Activated CD8-positive, alpha-beta T cell treated with anti-CD3 and anti-CD28 coated beads for 36 hours (primary cell): ENCODE results near the gene EPHB6. TPM values are rescaled to one million over a fixed set of nuclear protein-coding genes. Genes with fewer than 3 reads are reported as not detected.

ENCODE experiments used
- ATAC-seq: fragments of 200-7000 bp; cut with Tn5 transposase; one replicate; pipeline ENCODE4 v1.10.0; 2021; ENCODE audit warnings: mild to moderate bottlenecking, moderate library complexity
- CTCF ChIA-PET: fragments of 350-600 bp; sonication (Branson Sonifier 250); formaldehyde crosslinking; loops from one replicate; lab custom pipeline; 2021; ENCODE audit warnings: antibody characterized with exemption; lab: Charles Lee
- POLR2A ChIA-PET: fragments of 350-600 bp; sonication (Branson Sonifier 250); formaldehyde crosslinking; loops from one replicate; lab custom pipeline; 2021; ENCODE audit warnings: antibody characterized with exemption; lab: Charles Lee
- DNase-seq: peaks from one replicate; pipeline ENCODE4 v3.0.0-alpha.2; 2020
- H3K27ac Mint-ChIP-seq: one replicate; pipeline ENCODE4 v1.8.0; 2021; ENCODE audit warnings: mild to moderate bottlenecking, mixed read lengths
- H3K27me3 Mint-ChIP-seq: one replicate; pipeline ENCODE4 v1.8.0; 2021; ENCODE audit warnings: mixed read lengths
- H3K36me3 Mint-ChIP-seq: one replicate; pipeline ENCODE4 v1.8.0; 2021; ENCODE audit warnings: low read depth, mixed read lengths
- H3K4me1 Mint-ChIP-seq: one replicate; pipeline ENCODE4 v1.8.0; 2021; ENCODE audit warnings: low read depth, mixed read lengths
- H3K4me3 Mint-ChIP-seq: one replicate; pipeline ENCODE4 v1.8.0; 2021; ENCODE audit warnings: mild to moderate bottlenecking, moderate library complexity, mixed read lengths
- H3K9me3 Mint-ChIP-seq: one replicate; pipeline ENCODE4 v1.8.0; 2021; ENCODE audit warnings: mixed read lengths
- intact Hi-C: fragments of 100-400 bp; cut with micrococcal nuclease; formaldehyde crosslinking; loops from one replicate; pipeline ENCODE4 v1.10.0; 2022
- total RNA-seq, 2 experiments: library from RNA; stranded (reverse); gene quantifications; one replicate each; pipeline ENCODE4 v1.2.3, GENCODE V29; 2021
- TF ChIP-seq, protein P1 (sequence below): fragments of 200-600 bp; IDR thresholded peaks from one replicate; pipeline ENCODE4 v1.8.0; 2022; ENCODE audit warnings: antibody characterized with exemption, mild to moderate bottlenecking

Gene EPHB6
- total RNA-seq, 2 experiments from 2014 or later = 3.5 to 5.5 TPM

DNA sequence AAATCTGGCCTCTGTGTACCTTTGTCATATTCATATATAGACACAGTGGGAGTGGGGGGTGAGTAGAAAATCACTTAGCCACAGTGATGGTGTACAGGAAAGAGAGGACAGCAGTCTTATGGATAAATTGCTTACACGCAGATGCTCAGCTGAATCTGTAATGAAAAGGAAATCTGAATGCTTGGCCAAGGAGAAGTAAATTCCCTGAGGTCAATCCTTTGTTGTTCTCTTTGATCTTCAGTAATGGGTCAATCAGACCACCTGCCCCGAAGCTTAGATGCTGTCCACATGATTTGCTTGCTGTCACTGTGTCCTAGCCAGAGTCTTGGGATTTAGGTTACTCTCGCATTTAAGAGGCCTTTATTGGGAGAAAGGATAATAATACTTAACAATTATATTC, 18.4 kb upstream of the EPHB6 start:
- H3K4me3 Mint-ChIP-seq = no peak overlapping the region
- TF ChIP-seq, protein P1, sequence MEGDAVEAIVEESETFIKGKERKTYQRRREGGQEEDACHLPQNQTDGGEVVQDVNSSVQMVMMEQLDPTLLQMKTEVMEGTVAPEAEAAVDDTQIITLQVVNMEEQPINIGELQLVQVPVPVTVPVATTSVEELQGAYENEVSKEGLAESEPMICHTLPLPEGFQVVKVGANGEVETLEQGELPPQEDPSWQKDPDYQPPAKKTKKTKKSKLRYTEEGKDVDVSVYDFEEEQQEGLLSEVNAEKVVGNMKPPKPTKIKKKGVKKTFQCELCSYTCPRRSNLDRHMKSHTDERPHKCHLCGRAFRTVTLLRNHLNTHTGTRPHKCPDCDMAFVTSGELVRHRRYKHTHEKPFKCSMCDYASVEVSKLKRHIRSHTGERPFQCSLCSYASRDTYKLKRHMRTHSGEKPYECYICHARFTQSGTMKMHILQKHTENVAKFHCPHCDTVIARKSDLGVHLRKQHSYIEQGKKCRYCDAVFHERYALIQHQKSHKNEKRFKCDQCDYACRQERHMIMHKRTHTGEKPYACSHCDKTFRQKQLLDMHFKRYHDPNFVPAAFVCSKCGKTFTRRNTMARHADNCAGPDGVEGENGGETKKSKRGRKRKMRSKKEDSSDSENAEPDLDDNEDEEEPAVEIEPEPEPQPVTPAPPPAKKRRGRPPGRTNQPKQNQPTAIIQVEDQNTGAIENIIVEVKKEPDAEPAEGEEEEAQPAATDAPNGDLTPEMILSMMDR = no peak
- H3K36me3 Mint-ChIP-seq = no peaks in the 10 kb centered on the region
- no peaks in the 10 kb centered on the region for H3K27me3 Mint-ChIP-seq
- no peak for ATAC-seq
- no peaks in the 10 kb centered on the region for H3K9me3 Mint-ChIP-seq
- H3K4me1 Mint-ChIP-seq = peaks cover 7% of the 10 kb centered on the region
- DNase-seq = no peak
- CTCF ChIA-PET = interaction anchor here (1.2 to 2.2 kb wide), 8 partner anchors 9 to 166 kb away, joined by 3 to 16 read pairs (median 5); partner anchors contain the start of gene EPHB6
- intact Hi-C loops = no loop called here
- POLR2A ChIA-PET = interaction anchor here (0.8 kb wide), 1 partner anchor 46 kb away, joined by 4 read pairs; no protein-coding TSS in a partner anchor
- no peak overlapping the region for H3K27ac Mint-ChIP-seq

- Mint-ChIP-seq H3K9me3 (no peaks in the 10 kb centered on the region), H3K36me3 (no peaks in the 10 kb centered on the region), H3K27me3 (no peaks in the 10 kb centered on the region), H3K4me3 (no peak overlapping the region), H3K4me1 (peaks cover 7% of the 10 kb centered on the region), H3K27ac (no peak overlapping the region)
- CTCF ChIA-PET = interaction anchor here (0.5 to 0.8 kb wide), 2 partner anchors 27 to 169 kb away, joined by 3 read pairs; no protein-coding TSS in a partner anchor
- intact Hi-C loops = no loop called here
- POLR2A ChIA-PET = no interaction called here
- TF ChIP-seq, protein P1 = no peak
- ATAC-seq (no peak), DNase-seq (no peak)
These were observed 16.2 kb upstream of the EPHB6 start for GRCh38 chr7:142838461-142839213.

GRCh38 chr7:142842251-142842766, 12.6 kb upstream of the EPHB6 start:
- no peaks in the 10 kb centered on the region for H3K36me3 Mint-ChIP-seq
- DNase-seq (no peak), ATAC-seq (no peak)
- ChIA-PET POLR2A (interaction anchor here (1.8 kb wide), 1 partner anchor 24 kb away, joined by 4 read pairs; no protein-coding TSS in a partner anchor), CTCF (interaction anchor here (1.0 to 1.9 kb wide), 4 partner anchors 12 to 373 kb away, joined by 3 to 5 read pairs (median 4); no protein-coding TSS in a partner anchor)
- intact Hi-C loops = no loop called here
- no peak overlapping the region for H3K4me3 Mint-ChIP-seq
- H3K9me3 Mint-ChIP-seq = no peaks in the 10 kb centered on the region
- H3K27ac Mint-ChIP-seq = no peak overlapping the region
- no peaks in the 10 kb centered on the region for H3K4me1 Mint-ChIP-seq
- no peaks in the 10 kb centered on the region for H3K27me3 Mint-ChIP-seq
- TF ChIP-seq, protein P1 = no peak

GRCh38 chr7:142847353-142847752, 7.5 kb upstream of the EPHB6 start:
- H3K4me3 Mint-ChIP-seq = no peak overlapping the region
- no peaks in the 10 kb centered on the region for H3K9me3 Mint-ChIP-seq
- no peaks in the 10 kb centered on the region for H3K36me3 Mint-ChIP-seq
- H3K27me3 Mint-ChIP-seq = no peaks in the 10 kb centered on the region
- ATAC-seq (no peak), DNase-seq (no peak)
- CTCF ChIA-PET = no interaction called here
- intact Hi-C loops = no loop called here
- TF ChIP-seq, protein P1 = no peak
- no peak overlapping the region for H3K27ac Mint-ChIP-seq
- H3K4me1 Mint-ChIP-seq = no peaks in the 10 kb centered on the region
- POLR2A ChIA-PET = no interaction called here

DNA sequence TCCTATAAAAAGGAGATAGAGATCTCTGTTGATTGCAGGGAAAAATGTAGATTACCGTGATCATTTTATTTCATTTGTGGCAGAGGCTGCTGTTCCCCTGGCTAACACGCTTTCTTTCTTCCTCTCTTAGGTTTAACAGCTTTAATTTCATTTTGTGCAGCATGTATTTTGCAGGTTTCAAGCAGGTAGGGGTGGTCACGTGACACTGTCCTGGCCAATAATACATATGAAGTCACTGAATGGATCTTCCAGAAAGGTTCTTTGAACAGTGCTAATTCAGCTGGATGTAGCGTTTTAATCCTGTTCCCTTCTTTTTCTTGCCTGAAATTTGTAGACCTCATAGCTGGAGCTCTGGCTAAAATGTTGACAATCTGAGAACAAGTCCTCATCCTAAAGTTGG, 3.6 kb upstream of the EPHB6 start:
- H3K4me3 Mint-ChIP-seq = no peak overlapping the region
- H3K27me3 Mint-ChIP-seq = no peaks in the 10 kb centered on the region
- intact Hi-C loops = no loop called here
- peaks cover 3% of the 10 kb centered on the region for H3K4me1 Mint-ChIP-seq
- no peak for DNase-seq
- no peaks in the 10 kb centered on the region for H3K36me3 Mint-ChIP-seq
- ATAC-seq = no peak
- ChIA-PET CTCF (interaction anchor here (0.7 to 3.4 kb wide), 7 partner anchors 22 to 547 kb away, joined by 3 to 15 read pairs (median 4); no protein-coding TSS in a partner anchor), POLR2A (interaction anchor here (1.4 kb wide), 1 partner anchor 10 kb away, joined by 3 read pairs; no protein-coding TSS in a partner anchor)
- H3K9me3 Mint-ChIP-seq = no peaks in the 10 kb centered on the region
- no peak overlapping the region for H3K27ac Mint-ChIP-seq
- TF ChIP-seq, protein P1 = no peak
